Esophagus muscularis mucosa (tissue), 4 donors: ENCODE data around the gene DNPH1.

Source experiments
- CTCF ChIP-seq, 3 experiments: fragments of 200-600 bp in 2 of 3; fragments of 450-650 bp in 1 of 3; sonication (generic) in 2 of 3; IDR thresholded peaks; one replicate each; pipeline ENCODE4 v1.5.1; 2017 to 2019; ENCODE audit warnings: antibody characterized with exemption in 3 of 3, mild to moderate bottlenecking in 2 of 3, moderate library complexity in 1 of 3
- EP300 ChIP-seq: sonication (generic); formaldehyde crosslinking; IDR thresholded peaks from one replicate; pipeline ENCODE4 v1.6.1; 2017; ENCODE audit warnings: antibody characterized with exemption
- POLR2A ChIP-seq: fragments of 450-650 bp; IDR thresholded peaks from one replicate; pipeline ENCODE4 v1.6.1; 2017; ENCODE audit warnings: antibody characterized with exemption, moderate library complexity, mild to moderate bottlenecking, low read depth
- POLR2AphosphoS5 ChIP-seq, 2 donors: sonication (generic); formaldehyde crosslinking; IDR thresholded peaks; one replicate each; pipeline ENCODE4 v1.6.1; 2017; ENCODE audit warnings: antibody characterized with exemption in 2 of 2

GRCh38 chr6:43242908-43243663, 13.8 kb upstream of the DNPH1 start, which contains the start of gene TTBK1:
- TF ChIP-seq POLR2A (no peak), CTCF (IDR thresholded peaks at IDR 0.05) (no peak), EP300 (no peak), POLR2AphosphoS5 (IDR thresholded peaks at IDR 0.05) (no peak)
